Testis (tissue), 3 donors: ENCODE results near the gene PBX2. TPM values are rescaled to one million over a fixed set of nuclear protein-coding genes. Genes with fewer than 3 reads are reported as not detected.
A peak's percentile ranks its signal among the peaks of the same experiment; 100 is the strongest.

Source experiments
- DNase-seq: peaks from one replicate; pipeline ENCODE4 v3.0.0-alpha.2; 2019
- H3K27ac ChIP-seq, 2 donors: fragments of 200-600 bp; sonication (generic); one replicate each; pipeline ENCODE4 v1.5.1; 2019
- H3K27me3 ChIP-seq: fragments of 200-600 bp; sonication (generic); one replicate; pipeline ENCODE4 v1.5.1; 2019
- H3K36me3 ChIP-seq: fragments of 200-600 bp; sonication (generic); one replicate; pipeline ENCODE4 v1.5.1; 2017; ENCODE audit warnings: low read depth; ENCODE audit errors: missing control alignments
- H3K4me1 ChIP-seq: fragments of 200-600 bp; sonication (generic); one replicate; pipeline ENCODE4 v1.5.1; 2019
- H3K4me3 ChIP-seq, 2 donors: fragments of 200-600 bp; sonication (generic); one replicate each; pipeline ENCODE4 v1.5.1; 2017 to 2019
- H3K9me3 ChIP-seq: fragments of 200-600 bp; sonication (generic); one replicate; pipeline ENCODE4 v1.5.1; 2017
- POLR2A ChIP-seq: fragments of 450-650 bp; IDR thresholded peaks from one replicate; pipeline ENCODE4 v1.6.1; 2017; ENCODE audit warnings: antibody characterized with exemption, mild to moderate bottlenecking, moderate library complexity
- WGBS, 2 donors: methylation state at CpG; one replicate each; pipeline ENCODE4 v1.1.5; 2018; 5-methylcytosine and 5-hydroxymethylcytosine counted together
- intact Hi-C: fragments of 100-400 bp; cut with DNase I; formaldehyde crosslinking; loops from one replicate; pipeline ENCODE4 v1.15.1; 2023; ENCODE audit warnings: low total_unique reads
- polyA plus RNA-seq: library from polyadenylated mRNA; stranded (reverse); fragments of 350-450 nt; fragmentation: Illumina TruSeq; extraction: RNeasy Lipid Tissue Mini Kit (QIAGEN cat#74804); gene quantifications from one replicate; pipeline ENCODE4 v1.2.3, GENCODE V29; 2014; ENCODE audit warnings: low read depth, low replicate concordance; ENCODE audit not compliant: insufficient read depth
- total RNA-seq, 2 donors: library from RNA; depleted of rRNA; stranded (reverse); fragments of >200 nt; gene quantifications; one replicate each; pipeline ENCODE4 v1.2.3, GENCODE V29; 2016
- TF ChIP-seq, protein P1 (sequence below), 3 experiments: fragments of 450-650 bp in 2 of 3; fragments of 200-600 bp in 1 of 3; sonication (generic) in 1 of 3; IDR thresholded peaks; one replicate each; pipeline ENCODE4 v1.5.1; 2016 to 2019; ENCODE audit warnings: antibody characterized with exemption in 3 of 3, mild to moderate bottlenecking in 2 of 3, moderate library complexity in 1 of 3

The PBX2 gene
- total and polyA plus RNA-seq, 3 donors from 2014 or later: 65.0 to 111 (median 97.9) TPM

DNA sequence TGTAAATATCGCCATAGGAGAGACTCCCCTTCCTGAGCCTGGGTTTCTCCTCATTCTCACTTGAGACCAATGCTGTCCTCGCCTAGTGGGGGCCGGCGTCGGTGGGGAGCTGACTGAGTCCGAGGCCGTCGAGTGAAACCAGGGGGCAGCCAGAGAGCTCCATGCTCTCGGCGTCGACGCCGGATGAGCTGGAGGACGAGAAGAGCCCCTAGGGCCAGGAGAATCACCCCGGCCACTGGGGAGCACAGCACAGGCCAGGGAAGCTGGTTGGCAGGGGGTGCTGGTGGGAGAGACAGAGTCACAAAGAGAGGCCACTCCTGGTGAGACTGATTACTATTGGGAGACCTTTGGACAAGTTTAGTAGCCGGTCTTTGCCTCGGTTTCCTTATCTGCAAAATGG, 8.9 kb upstream of the PBX2 start:
- H3K36me3 ChIP-seq: no peaks in the 10 kb centered on the region
- peaks cover 20% of the 10 kb centered on the region for H3K4me1 ChIP-seq
- TF ChIP-seq, protein P1, sequence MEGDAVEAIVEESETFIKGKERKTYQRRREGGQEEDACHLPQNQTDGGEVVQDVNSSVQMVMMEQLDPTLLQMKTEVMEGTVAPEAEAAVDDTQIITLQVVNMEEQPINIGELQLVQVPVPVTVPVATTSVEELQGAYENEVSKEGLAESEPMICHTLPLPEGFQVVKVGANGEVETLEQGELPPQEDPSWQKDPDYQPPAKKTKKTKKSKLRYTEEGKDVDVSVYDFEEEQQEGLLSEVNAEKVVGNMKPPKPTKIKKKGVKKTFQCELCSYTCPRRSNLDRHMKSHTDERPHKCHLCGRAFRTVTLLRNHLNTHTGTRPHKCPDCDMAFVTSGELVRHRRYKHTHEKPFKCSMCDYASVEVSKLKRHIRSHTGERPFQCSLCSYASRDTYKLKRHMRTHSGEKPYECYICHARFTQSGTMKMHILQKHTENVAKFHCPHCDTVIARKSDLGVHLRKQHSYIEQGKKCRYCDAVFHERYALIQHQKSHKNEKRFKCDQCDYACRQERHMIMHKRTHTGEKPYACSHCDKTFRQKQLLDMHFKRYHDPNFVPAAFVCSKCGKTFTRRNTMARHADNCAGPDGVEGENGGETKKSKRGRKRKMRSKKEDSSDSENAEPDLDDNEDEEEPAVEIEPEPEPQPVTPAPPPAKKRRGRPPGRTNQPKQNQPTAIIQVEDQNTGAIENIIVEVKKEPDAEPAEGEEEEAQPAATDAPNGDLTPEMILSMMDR (IDR thresholded peaks at IDR 0.05): no peak
- no peak for TF ChIP-seq POLR2A
- H3K9me3 ChIP-seq: no peaks in the 10 kb centered on the region
- DNase-seq: no peak
- H3K27me3 ChIP-seq: no peaks in the 10 kb centered on the region
- H3K4me3 ChIP-seq: no peak overlapping the region
- H3K27ac ChIP-seq: no peak overlapping the region
- intact Hi-C loops: no loop called here
- WGBS, 2 donors: 83 to 88% methylated on average over 17 of the region's 17 CpGs

DNA sequence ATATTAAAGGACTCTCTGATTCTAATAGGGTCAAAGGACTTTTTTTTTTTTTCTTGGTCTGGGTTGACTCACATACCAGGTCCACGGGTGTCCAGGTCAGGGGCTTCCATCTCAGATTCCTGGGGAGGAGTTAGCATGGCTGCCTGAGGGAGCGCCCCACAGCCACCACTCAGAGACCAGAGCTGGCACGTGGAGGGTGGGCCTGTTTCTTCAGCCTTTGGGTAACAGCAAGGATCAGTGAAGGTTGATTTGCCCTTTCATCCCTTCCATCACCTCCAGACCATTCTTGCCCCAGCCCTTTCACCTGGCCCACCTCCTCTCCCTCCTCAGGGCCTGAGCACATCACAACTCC, 8.3 kb upstream of the PBX2 start:
- H3K4me1 ChIP-seq: peaks cover 20% of the 10 kb centered on the region
- TF ChIP-seq, protein P1 (IDR thresholded peaks at IDR 0.05): no peak
- TF ChIP-seq POLR2A: no peak
- intact Hi-C loops: no loop called here
- no peak overlapping the region for H3K4me3 ChIP-seq
- no peak overlapping the region for H3K27ac ChIP-seq
- H3K36me3 ChIP-seq: no peaks in the 10 kb centered on the region
- no peaks in the 10 kb centered on the region for H3K27me3 ChIP-seq
- WGBS, 2 donors: 73 to 92% methylated on average over 3 of the region's 3 CpGs
- DNase-seq: no peak
- no peaks in the 10 kb centered on the region for H3K9me3 ChIP-seq

DNA sequence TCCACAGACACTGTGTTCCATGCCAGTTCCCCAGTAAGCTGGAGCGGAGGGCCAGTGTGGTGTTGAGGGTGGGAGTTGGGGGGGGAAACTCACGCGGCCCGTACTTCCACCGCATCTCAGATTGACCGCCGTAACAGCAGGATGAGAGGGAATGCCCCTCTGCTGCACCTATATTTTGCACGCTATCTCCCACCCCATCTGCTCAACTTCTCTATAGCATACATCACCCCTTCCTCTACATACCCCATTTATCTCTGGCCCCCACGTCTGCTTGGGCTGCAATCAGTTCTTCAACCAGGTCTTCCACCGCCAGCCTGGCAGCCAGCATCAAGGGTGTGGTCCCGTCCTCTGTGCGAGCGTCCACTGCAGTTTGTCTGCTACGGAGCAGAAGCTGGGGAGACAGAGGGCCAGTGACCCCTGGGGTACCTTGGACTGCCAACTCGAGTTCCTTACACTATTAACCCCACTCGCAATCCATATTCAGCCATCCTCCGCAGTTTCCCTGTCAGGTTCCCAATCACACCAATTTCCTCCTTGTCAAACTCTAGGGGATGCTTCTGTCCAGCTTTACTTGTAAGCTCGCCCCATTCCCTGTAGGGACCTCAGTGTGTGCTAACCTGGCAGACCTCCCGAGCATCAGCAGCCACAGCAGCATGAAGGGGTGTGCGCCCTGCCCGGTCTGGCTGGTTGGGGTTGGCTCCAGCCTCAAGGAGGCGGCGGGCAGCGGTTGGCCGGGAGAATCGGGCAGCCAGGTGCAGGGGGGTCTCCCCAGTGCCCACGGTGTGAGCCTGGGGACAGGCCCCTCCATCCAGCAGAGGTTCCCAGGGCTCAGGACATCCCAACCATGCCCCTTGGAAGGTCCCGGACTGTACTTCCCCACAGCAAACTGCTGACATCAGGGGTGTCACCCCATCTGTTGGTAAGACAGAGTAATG, 6.9 kb upstream of the PBX2 start:
- Histone ChIP-seq H3K27me3 (no peaks in the 10 kb centered on the region), H3K9me3 (no peaks in the 10 kb centered on the region), H3K36me3 (no peaks in the 10 kb centered on the region), H3K4me1 (peaks cover 20% of the 10 kb centered on the region), H3K4me3 (peak overlapping the region; percentile 87 to 99), H3K27ac (peak overlapping the region; percentile 100)
- intact Hi-C loops: no loop called here
- TF ChIP-seq POLR2A: no peak
- TF ChIP-seq, protein P1 (IDR thresholded peaks at IDR 0.05): no peak
- peak; percentile 48 for DNase-seq
- 6 to 10% methylated on average over 19 to 28 of the region's 28 CpGs for WGBS, 2 donors

DNA sequence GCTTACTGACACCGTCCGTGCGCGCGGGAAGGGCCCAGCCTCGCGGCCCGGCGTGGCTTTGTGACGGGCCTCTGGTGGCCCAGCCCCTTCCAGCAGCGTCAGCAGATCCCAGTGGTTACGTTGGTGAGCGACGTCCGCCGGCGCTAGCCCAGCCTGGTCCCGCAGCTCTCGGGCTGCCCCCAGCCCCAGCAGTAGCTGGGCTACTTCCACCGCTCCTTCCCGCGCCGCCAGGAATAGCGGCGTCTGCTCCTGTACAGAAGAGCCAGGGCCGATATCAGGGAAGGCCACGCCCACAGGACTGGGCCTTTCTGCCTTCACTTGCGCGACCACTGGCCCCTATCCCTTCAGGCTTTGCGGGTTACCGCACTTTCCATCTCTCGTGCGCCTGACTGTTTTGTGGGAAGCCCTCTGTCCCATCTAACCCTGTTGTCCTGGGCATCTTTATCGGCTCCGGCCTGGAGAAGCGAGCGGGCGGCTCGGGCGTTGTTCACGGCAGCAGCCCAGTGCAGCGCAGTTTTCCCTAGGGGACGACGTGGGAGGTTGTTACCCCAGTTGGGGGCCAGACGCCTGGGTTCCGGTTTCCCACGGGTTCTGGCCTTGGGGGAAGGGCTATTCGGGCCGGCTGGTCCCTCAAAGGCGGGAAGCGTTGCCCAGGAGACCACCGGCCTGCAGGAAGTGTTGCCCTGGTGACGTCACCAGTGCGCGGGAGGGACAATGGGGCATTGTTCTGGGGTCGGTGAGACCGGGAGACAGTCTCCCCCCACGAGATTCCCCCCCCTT, 6.1 kb upstream of the PBX2 start:
- Histone ChIP-seq H3K9me3 (no peaks in the 10 kb centered on the region), H3K4me1 (peaks cover 23% of the 10 kb centered on the region), H3K4me3 (peak overlapping the region; percentile 87 to 99), H3K27ac (peak overlapping the region; percentile 100), H3K36me3 (no peaks in the 10 kb centered on the region), H3K27me3 (no peaks in the 10 kb centered on the region)
- WGBS, 2 donors: 0% methylated on average over 15 to 57 of the region's 58 CpGs
- peak; percentile 97 for DNase-seq
- TF ChIP-seq POLR2A: peak; percentile 98
- TF ChIP-seq, protein P1 (IDR thresholded peaks at IDR 0.05): no peak
- intact Hi-C loops: no loop called here
